Activated CD4-positive, alpha-beta T cell treated with anti-CD3 and anti-CD28 coated beads for 24 hours (primary cell): ENCODE results near the gene SEZ6.

ENCODE experiments used
- DNase-seq, 2 donors: peaks; one replicate each; pipeline ENCODE4 v3.0.0-alpha.2; 2020; ENCODE audit warnings: low read depth in 2 of 2

SEZ6 gene

GRCh38 chr17:28906276-28906675, 99.6 kb downstream of the SEZ6 start:
- DNase-seq = no peak
